ENCODE results near the gene NUP54.

The NUP54 gene

GRCh38 chr4:76091052-76091451, 57.1 kb downstream of the NUP54 start:
- TF ChIP-seq CTCF (IDR thresholded peaks at IDR 0.05; ENCODE audit: low read depth, low read length): no peak
- no peak for DNase-seq (ENCODE audit: extremely low read depth, low read depth)

DNA sequence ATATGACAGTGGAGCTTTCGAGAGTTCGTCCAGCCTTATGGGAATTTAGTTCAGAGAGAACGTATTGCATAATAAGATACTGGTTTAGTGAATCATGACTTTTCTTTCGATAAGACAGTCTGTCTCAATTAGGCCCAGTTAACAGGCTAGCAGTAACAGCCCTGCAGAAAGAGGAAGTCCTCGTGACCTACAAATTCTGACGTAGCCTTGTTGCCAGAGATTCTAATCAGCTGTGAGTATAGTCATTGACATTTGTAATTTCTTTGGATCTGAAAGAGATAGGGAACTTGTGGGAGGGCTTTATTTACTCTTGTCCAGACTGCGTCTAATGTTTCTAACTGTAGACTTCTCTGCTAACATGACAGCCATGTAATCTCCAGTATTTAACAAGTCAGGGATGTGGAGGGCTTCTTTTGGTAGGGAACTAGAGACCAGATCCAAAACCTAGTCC, 57.9 kb downstream of the NUP54 start:
- no peak for TF ChIP-seq CTCF (IDR thresholded peaks at IDR 0.05; ENCODE audit: low read depth, low read length)
- peak; percentile 55 for DNase-seq (ENCODE audit: extremely low read depth, low read depth)

DNA sequence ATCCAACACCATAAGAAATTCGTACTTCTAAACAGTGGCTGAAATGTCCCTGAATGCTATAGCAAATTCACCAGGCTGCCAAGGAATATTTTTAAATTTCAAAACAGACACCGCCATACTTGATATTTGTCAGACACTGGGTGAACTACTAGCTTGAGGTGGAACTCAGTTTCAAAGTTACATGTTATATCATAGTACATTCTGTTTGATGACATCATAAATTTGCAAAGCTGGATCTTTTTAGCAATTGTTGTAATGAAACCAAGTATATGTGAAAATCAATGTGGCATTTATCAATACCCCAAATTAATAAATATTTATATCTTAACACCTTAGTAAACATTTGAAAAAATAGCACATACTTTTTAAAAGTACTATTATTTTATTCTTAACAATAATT, 59.5 kb downstream of the NUP54 start:
- no peak for DNase-seq (ENCODE audit: extremely low read depth, low read depth)
- TF ChIP-seq CTCF (IDR thresholded peaks at IDR 0.05; ENCODE audit: low read depth, low read length): no peak

- peak; percentile 2 for DNase-seq (ENCODE audit: extremely low read depth, low read depth)
Measured at GRCh38 chr4:76087007-76087769, 61.0 kb downstream of the NUP54 start.

DNA sequence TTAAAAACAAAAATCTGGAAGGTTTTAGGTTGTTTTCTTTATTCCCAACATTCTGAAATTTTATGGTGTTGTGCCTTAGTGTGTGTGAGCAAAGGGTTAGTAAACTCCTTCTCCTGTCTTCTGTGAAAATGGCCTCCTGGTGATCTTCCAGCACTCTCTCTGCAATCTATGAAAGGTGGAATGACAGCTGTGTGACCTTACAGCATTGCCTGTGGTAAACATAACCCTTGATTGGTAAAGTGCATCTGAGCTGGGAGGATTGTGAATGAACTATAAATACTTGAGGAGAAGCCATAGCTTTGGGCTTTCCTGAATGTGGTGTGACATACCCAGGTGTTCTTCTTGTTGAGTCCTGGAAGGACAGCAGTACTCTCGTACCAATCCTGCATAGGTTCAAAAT, 63.7 kb downstream of the NUP54 start:
- no peak for TF ChIP-seq CTCF (IDR thresholded peaks at IDR 0.05; ENCODE audit: low read depth, low read length)

More at GRCh38 chr4:76087007-76087769, 61.0 kb downstream of the NUP54 start:
- TF ChIP-seq CTCF (IDR thresholded peaks at IDR 0.05; ENCODE audit: low read depth, low read length): peak; percentile 56

GRCh38 chr4:76083386-76083988, 64.7 kb downstream of the NUP54 start:
- TF ChIP-seq CTCF (IDR thresholded peaks at IDR 0.05; ENCODE audit: low read depth, low read length): no peak
- DNase-seq (ENCODE audit: extremely low read depth, low read depth): no peak

More for the DNA sequence above, 63.7 kb downstream of the NUP54 start:
- DNase-seq (ENCODE audit: extremely low read depth, low read depth): no peak

GRCh38 chr4:76078033-76078613, 70.1 kb downstream of the NUP54 start:
- DNase-seq (ENCODE audit: extremely low read depth, low read depth): no peak
- TF ChIP-seq CTCF (IDR thresholded peaks at IDR 0.05; ENCODE audit: low read depth, low read length): no peak
